ACC112 (cell line): ENCODE measurements around the gene SULT1B1.

ENCODE experiments used
- H2AFZ ChIP-seq: fragments of 200-600 bp; sonication (generic); one replicate; pipeline ENCODE4 v1.6.0; 2017; ENCODE audit warnings: antibody characterized with exemption, low read length; ENCODE audit not compliant: unreplicated experiment
- H3K27ac ChIP-seq: fragments of 200-600 bp; sonication (generic); 2 replicates; pipeline ENCODE4 v1.5.1; 2014; ENCODE audit warnings: low read depth, mild to moderate bottlenecking, antibody characterized with exemption, low read length, moderate library complexity
- H3K27me3 ChIP-seq: fragments of 200-600 bp; sonication (generic); 2 replicates; pipeline ENCODE4 v1.6.1; 2014; ENCODE audit warnings: mild to moderate bottlenecking, antibody characterized with exemption, low read length, moderate library complexity, mixed read lengths; ENCODE audit not compliant: insufficient read depth
- H3K36me3 ChIP-seq: fragments of 200-600 bp; sonication (generic); 2 replicates; pipeline ENCODE4 v1.6.1; 2016; ENCODE audit warnings: mild to moderate bottlenecking, antibody characterized with exemption, low read length, moderate library complexity, mixed read lengths; ENCODE audit not compliant: insufficient read depth
- H3K4me1 ChIP-seq: fragments of 200-600 bp; sonication (generic); one replicate; pipeline ENCODE4 v1.6.1; 2016; ENCODE audit warnings: low read length, mixed read lengths; ENCODE audit not compliant: insufficient read depth, unreplicated experiment, control insufficient read depth
- H3K4me3 ChIP-seq: fragments of 200-600 bp; sonication (generic); 2 replicates; pipeline ENCODE4 v1.5.1; 2014; ENCODE audit warnings: mild to moderate bottlenecking, low read depth, low read length
- H3K79me2 ChIP-seq: fragments of 200-600 bp; sonication (generic); one replicate; pipeline ENCODE4 v1.6.0; 2016; ENCODE audit warnings: low read length; ENCODE audit not compliant: control insufficient read depth, unreplicated experiment, insufficient read depth

SULT1B1 gene

GRCh38 chr4:69750346-69750745 is 10.1 kb downstream of the SULT1B1 start:
- Histone ChIP-seq H3K4me1 (peaks cover 53% of the 10 kb centered on the region), H3K4me3 (no peak overlapping the region), H3K79me2 (no peaks in the 10 kb centered on the region), H3K36me3 (peaks cover 20% of the 10 kb centered on the region), H2AFZ (no peak overlapping the region), H3K27me3 (no peaks in the 10 kb centered on the region), H3K27ac (peak overlapping the region; percentile 55)

GRCh38 chr4:69749771-69750170 is 10.6 kb downstream of the SULT1B1 start:
- Histone ChIP-seq H3K4me3 (peak overlapping the region; percentile 18; the same call in 1 of the 2 replicates), H3K79me2 (no peaks in the 10 kb centered on the region), H3K27ac (peak overlapping the region; percentile 55), H3K4me1 (peaks cover 48% of the 10 kb centered on the region), H3K27me3 (no peaks in the 10 kb centered on the region), H2AFZ (no peak overlapping the region), H3K36me3 (peaks cover 18% of the 10 kb centered on the region)

DNA sequence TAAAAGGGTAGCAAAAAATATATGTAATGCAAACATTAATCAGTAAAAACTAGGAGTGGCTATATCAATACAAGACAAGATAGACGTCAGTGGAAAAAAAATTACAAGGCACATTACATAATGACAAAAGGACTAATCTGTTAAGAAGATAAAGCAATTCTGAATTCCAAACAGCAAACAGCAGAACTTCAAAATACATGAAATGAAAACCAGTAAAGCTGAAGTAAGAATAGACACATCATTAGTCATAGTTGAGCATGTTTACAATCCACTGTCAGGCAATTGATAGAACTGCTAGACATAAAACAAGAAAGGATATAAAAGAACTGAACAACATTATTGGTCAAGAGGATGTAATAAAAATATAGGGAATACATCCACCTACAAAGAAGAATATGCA is 12.2 kb downstream of the SULT1B1 start:
- Histone ChIP-seq H3K4me1 (peaks cover 40% of the 10 kb centered on the region), H3K27me3 (no peaks in the 10 kb centered on the region), H2AFZ (peak overlapping the region; percentile 6), H3K27ac (peak overlapping the region; percentile 55), H3K79me2 (no peaks in the 10 kb centered on the region), H3K4me3 (no peak overlapping the region), H3K36me3 (peaks cover 15% of the 10 kb centered on the region)

DNA sequence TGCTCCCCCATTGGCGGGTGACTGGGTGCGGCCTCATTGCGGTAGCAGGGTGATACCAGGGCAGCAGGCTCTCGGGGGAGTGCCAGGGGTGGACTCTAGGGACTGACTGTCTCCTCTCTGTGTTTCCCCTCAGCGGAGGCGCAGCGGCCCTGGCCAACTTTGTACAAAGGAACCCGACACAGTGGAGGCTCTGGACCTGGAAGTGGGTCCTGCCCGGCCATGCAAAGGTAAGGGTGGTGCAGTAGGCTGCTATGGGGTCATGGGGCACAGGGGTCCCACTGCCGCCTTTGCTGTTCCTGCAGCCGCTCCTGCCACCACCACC is 16.3 kb downstream of the SULT1B1 start:
- Histone ChIP-seq H3K36me3 (peaks cover 15% of the 10 kb centered on the region), H3K79me2 (no peaks in the 10 kb centered on the region), H2AFZ (no peak overlapping the region), H3K4me1 (peaks cover 18% of the 10 kb centered on the region), H3K27ac (no peak overlapping the region), H3K4me3 (no peak overlapping the region), H3K27me3 (no peaks in the 10 kb centered on the region)

DNA sequence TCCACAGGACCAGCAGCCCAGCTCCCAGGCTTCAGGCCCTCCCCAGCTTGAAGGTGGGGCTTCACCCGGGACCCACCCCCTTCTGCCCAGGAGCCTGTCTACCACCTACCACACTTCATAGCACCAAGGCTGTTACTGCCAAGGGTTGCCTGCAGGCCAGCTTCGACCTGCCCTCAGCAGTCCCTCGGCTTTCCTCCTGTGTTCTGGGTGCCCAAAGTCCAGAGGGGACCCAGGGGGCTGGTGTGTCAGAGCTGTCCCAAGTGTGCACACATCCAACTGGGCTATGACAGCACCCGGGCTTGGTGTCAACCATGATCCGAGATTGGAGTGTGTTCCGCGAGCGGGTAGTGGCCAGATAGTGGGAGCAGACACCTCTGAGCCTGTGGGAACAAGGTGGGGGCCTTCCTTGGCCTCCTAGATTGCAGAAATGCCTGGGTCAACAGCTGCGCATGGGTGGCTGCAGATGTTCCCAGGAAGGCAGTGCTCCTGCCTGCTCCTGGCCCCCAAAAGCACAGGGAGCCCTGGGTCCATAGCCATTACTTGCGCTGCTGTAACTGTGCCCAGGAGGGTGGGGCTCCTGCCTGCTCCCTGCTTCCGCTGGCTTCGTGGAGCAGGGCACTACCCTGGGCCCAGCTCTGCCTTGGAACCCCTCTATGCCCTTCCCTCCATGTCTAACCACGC is 16.8 kb downstream of the SULT1B1 start:
- no peak overlapping the region for H3K4me3 ChIP-seq
- no peak overlapping the region for H3K27ac ChIP-seq
- peaks cover 14% of the 10 kb centered on the region for H3K4me1 ChIP-seq
- H3K36me3 ChIP-seq: peaks cover 15% of the 10 kb centered on the region
- no peaks in the 10 kb centered on the region for H3K79me2 ChIP-seq
- H2AFZ ChIP-seq: no peak overlapping the region
- H3K27me3 ChIP-seq: no peaks in the 10 kb centered on the region

GRCh38 chr4:69742596-69742995 is 17.8 kb downstream of the SULT1B1 start:
- no peak overlapping the region for H3K27ac ChIP-seq

GRCh38 chr4:69738872-69739271 is 21.5 kb downstream of the SULT1B1 start:
- Histone ChIP-seq H3K4me1 (no peaks in the 10 kb centered on the region), H3K36me3 (no peaks in the 10 kb centered on the region), H3K4me3 (no peak overlapping the region), H2AFZ (no peak overlapping the region), H3K79me2 (no peaks in the 10 kb centered on the region), H3K27me3 (no peaks in the 10 kb centered on the region), H3K27ac (no peak overlapping the region)

More at GRCh38 chr4:69742596-69742995, 17.8 kb downstream of the SULT1B1 start:
- Histone ChIP-seq H3K36me3 (peaks cover 15% of the 10 kb centered on the region), H2AFZ (no peak overlapping the region), H3K79me2 (no peaks in the 10 kb centered on the region), H3K4me3 (no peak overlapping the region), H3K4me1 (peaks cover 6% of the 10 kb centered on the region), H3K27me3 (no peaks in the 10 kb centered on the region)

GRCh38 chr4:69735119-69735518 is 25.3 kb downstream of the SULT1B1 start:
- no peaks in the 10 kb centered on the region for H3K36me3 ChIP-seq
- no peaks in the 10 kb centered on the region for H3K79me2 ChIP-seq
- no peak overlapping the region for H3K27ac ChIP-seq
- no peak overlapping the region for H2AFZ ChIP-seq
- no peaks in the 10 kb centered on the region for H3K27me3 ChIP-seq
- H3K4me1 ChIP-seq: peaks cover 20% of the 10 kb centered on the region
- no peak overlapping the region for H3K4me3 ChIP-seq

- no peak overlapping the region for H3K4me3 ChIP-seq
- H2AFZ ChIP-seq: peak overlapping the region; percentile 87
- peak overlapping the region; percentile 52 for H3K27ac ChIP-seq
- no peaks in the 10 kb centered on the region for H3K79me2 ChIP-seq
- no peaks in the 10 kb centered on the region for H3K27me3 ChIP-seq
- H3K36me3 ChIP-seq: no peaks in the 10 kb centered on the region
- H3K4me1 ChIP-seq: peaks cover 53% of the 10 kb centered on the region
Observed at GRCh38 chr4:69731847-69732246, 28.6 kb downstream of the SULT1B1 start.

DNA sequence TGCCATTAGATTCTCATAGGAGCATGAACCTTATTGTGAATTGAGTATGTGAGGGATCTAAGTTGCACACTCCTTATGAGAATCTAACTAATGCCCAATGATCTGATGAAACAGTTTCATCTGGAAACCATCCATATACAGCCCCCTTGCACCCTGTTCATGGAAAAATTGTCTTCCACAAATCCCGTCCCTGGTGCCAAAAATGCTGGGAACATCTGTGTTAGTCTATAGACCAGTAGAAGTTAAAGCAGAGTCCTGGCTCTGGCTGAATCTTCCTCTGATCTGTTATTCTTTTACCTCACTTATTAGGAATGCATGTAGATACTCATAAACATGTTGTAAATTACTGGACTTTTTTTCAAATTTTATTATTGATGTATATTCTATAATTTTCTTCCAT is 29.2 kb downstream of the SULT1B1 start:
- Histone ChIP-seq H3K79me2 (no peaks in the 10 kb centered on the region), H3K4me3 (no peak overlapping the region), H3K27me3 (no peaks in the 10 kb centered on the region), H3K4me1 (peaks cover 57% of the 10 kb centered on the region), H2AFZ (no peak overlapping the region), H3K36me3 (no peaks in the 10 kb centered on the region), H3K27ac (peak overlapping the region; percentile 52; the same call in 1 of the 2 replicates)

DNA sequence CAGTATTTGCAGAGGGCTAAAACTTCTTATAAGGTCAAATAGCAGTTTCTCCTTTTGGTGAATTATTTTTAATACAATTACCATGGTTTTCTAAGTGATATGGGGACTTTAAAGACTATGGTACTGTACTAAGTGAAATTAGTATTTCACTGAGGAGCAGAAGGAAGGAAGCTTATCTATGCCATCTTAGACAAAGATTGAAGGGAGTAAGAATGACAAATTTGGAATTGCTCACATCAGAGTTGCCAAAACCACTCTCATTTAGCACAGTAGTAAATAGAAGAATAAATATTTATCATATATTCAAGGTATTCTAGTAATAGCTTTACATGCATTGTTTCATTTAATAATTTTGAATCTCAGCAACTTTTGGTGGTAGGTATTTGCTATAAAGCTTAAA is 30.4 kb downstream of the SULT1B1 start:
- H3K27me3 ChIP-seq: no peaks in the 10 kb centered on the region
- H3K36me3 ChIP-seq: no peaks in the 10 kb centered on the region
- no peaks in the 10 kb centered on the region for H3K79me2 ChIP-seq
- H3K4me1 ChIP-seq: peaks cover 60% of the 10 kb centered on the region
- no peak overlapping the region for H3K4me3 ChIP-seq
- peak overlapping the region; percentile 97 for H3K27ac ChIP-seq
- no peak overlapping the region for H2AFZ ChIP-seq
